GM23338 (cell line): ENCODE measurements around the gene RGSL1.

Source experiments
- EZH2 ChIP-seq: fragments of 200-600 bp; sonication (generic); IDR thresholded peaks from one replicate; pipeline ENCODE4 v1.8.0; 2017; ENCODE audit warnings: antibody characterized with exemption, mild to moderate bottlenecking, low read depth; ENCODE audit not compliant: unreplicated experiment
- JUNB ChIP-seq: IDR thresholded peaks from one replicate; pipeline ENCODE4 v1.6.1; 2016; ENCODE audit warnings: antibody characterized with exemption; ENCODE audit not compliant: unreplicated experiment
- POLR2AphosphoS5 ChIP-seq: IDR thresholded peaks from 2 replicates; pipeline ENCODE4 v1.6.1; 2016; ENCODE audit warnings: antibody characterized with exemption, low read depth
- TF ChIP-seq, protein P1 (sequence below), 2 experiments: fragments of 200-600 bp in 1 of 2; sonication (generic) in 1 of 2; conservative IDR thresholded peaks; 2 replicates each; pipeline versions ENCODE4 v1.5.1 to v1.6.1; 2016 to 2017; ENCODE audit warnings: antibody characterized with exemption in 2 of 2, low read depth in 2 of 2, mild to moderate bottlenecking in 2 of 2, moderate library complexity in 1 of 2

DNA sequence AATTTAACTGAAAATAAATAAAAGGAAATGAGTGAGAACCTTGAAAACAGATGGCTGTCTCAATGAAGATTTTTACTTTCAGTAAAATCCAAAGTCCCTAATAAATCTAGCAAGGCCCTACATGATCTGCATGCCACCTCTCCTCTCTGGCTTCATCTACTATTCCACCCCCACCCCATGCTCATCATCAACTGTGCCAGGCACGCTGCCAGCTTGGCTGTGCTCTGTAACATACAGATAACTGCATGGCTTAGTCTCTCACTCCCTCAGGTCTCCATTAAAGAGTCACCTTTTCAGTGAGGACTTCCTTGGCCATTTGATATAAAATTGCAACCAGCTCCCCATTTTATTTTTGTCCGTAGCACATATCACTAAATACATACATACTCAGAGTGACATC lies 26.7 kb downstream of the RGSL1 start:
- TF ChIP-seq, protein P1, sequence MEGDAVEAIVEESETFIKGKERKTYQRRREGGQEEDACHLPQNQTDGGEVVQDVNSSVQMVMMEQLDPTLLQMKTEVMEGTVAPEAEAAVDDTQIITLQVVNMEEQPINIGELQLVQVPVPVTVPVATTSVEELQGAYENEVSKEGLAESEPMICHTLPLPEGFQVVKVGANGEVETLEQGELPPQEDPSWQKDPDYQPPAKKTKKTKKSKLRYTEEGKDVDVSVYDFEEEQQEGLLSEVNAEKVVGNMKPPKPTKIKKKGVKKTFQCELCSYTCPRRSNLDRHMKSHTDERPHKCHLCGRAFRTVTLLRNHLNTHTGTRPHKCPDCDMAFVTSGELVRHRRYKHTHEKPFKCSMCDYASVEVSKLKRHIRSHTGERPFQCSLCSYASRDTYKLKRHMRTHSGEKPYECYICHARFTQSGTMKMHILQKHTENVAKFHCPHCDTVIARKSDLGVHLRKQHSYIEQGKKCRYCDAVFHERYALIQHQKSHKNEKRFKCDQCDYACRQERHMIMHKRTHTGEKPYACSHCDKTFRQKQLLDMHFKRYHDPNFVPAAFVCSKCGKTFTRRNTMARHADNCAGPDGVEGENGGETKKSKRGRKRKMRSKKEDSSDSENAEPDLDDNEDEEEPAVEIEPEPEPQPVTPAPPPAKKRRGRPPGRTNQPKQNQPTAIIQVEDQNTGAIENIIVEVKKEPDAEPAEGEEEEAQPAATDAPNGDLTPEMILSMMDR (conservative IDR thresholded peaks at IDR 0.05; ENCODE audit: low read depth in 2 of 2), result no peak
- no peak for TF ChIP-seq POLR2AphosphoS5
- TF ChIP-seq JUNB, result no peak
- no peak for TF ChIP-seq EZH2
